WTC11 (cell line): ENCODE results near the gene PDZRN4. TPM values are rescaled to one million over a fixed set of nuclear protein-coding genes. Genes with fewer than 3 reads are reported as not detected.

Experiments
- ATAC-seq: fragments of 200-7000 bp; cut with Tn5 transposase; 2 replicates; pipeline ENCODE4 v1.10.0; 2021; ENCODE audit warnings: mild to moderate bottlenecking, moderate library complexity
- CTCF ChIA-PET: fragments of 300-600 bp; sonication (Branson Sonifier 250); formaldehyde crosslinking; loops from one replicate; lab custom pipeline; 2021; ENCODE audit warnings: antibody characterized with exemption; lab: Charles Lee
- POLR2A ChIA-PET: fragments of 350-600 bp; sonication (Branson Sonifier 250); formaldehyde crosslinking; loops from one replicate; lab custom pipeline; 2021; ENCODE audit warnings: antibody characterized with exemption; lab: Charles Lee
- DNase-seq: peaks from one replicate; pipeline ENCODE4 v3.0.0; 2021; ENCODE audit warnings: low spot score
- H3K27ac Mint-ChIP-seq: 2 replicates; pipeline ENCODE4 v1.8.0; 2021; ENCODE audit warnings: mixed read lengths
- H3K27me3 Mint-ChIP-seq: 2 replicates; pipeline ENCODE4 v1.8.0; 2021; ENCODE audit warnings: low read depth, mild to moderate bottlenecking, moderate library complexity, mixed read lengths
- H3K36me3 Mint-ChIP-seq: 2 replicates; pipeline ENCODE4 v1.8.0; 2021; ENCODE audit warnings: mixed read lengths
- H3K4me1 Mint-ChIP-seq: 2 replicates; pipeline ENCODE4 v1.8.0; 2022; ENCODE audit warnings: mixed read lengths
- H3K4me3 Mint-ChIP-seq: 2 replicates; pipeline ENCODE4 v1.8.0; 2021; ENCODE audit warnings: mild to moderate bottlenecking, moderate library complexity, mixed read lengths
- H3K9me3 Mint-ChIP-seq: 2 replicates; pipeline ENCODE4 v1.8.0; 2021; ENCODE audit warnings: mixed read lengths
- ARID4B ChIP-seq: sonication (generic); formaldehyde crosslinking; IDR thresholded peaks from 2 replicates; pipeline ENCODE4 v1.8.0; 2023; ENCODE audit warnings: missing genetic modification reagents, mild to moderate bottlenecking, borderline replicate concordance
- ATF1 ChIP-seq: sonication (generic); formaldehyde crosslinking; IDR thresholded peaks from 2 replicates; pipeline ENCODE4 v1.8.1; 2023; ENCODE audit warnings: mild to moderate bottlenecking, moderate library complexity, missing genetic modification reagents
- ATF6 ChIP-seq: sonication (generic); formaldehyde crosslinking; IDR thresholded peaks from 2 replicates; pipeline ENCODE4 v1.8.1; 2023; ENCODE audit warnings: mild to moderate bottlenecking, missing genetic modification reagents
- CBFB ChIP-seq: sonication (generic); formaldehyde crosslinking; IDR thresholded peaks from 2 replicates; pipeline ENCODE4 v1.8.1; 2022; ENCODE audit warnings: mild to moderate bottlenecking, low read depth, missing genetic modification reagents
- CREM ChIP-seq: sonication (generic); formaldehyde crosslinking; IDR thresholded peaks from 2 replicates; pipeline ENCODE4 v1.8.1; 2022; ENCODE audit warnings: mild to moderate bottlenecking, missing genetic modification reagents, moderate library complexity
- E2F5 ChIP-seq: sonication (generic); formaldehyde crosslinking; IDR thresholded peaks from 2 replicates; pipeline ENCODE4 v1.8.1; 2022; ENCODE audit warnings: mild to moderate bottlenecking, moderate library complexity, missing genetic modification reagents
- ELF4 ChIP-seq: sonication (generic); formaldehyde crosslinking; IDR thresholded peaks from 2 replicates; pipeline ENCODE4 v1.8.1; 2022; ENCODE audit warnings: low read depth, mild to moderate bottlenecking, moderate library complexity, missing genetic modification reagents
- ETV6 ChIP-seq: sonication (generic); formaldehyde crosslinking; IDR thresholded peaks from 2 replicates; pipeline ENCODE4 v1.8.1; 2022; ENCODE audit warnings: mild to moderate bottlenecking, missing genetic modification reagents
- GTF2I ChIP-seq: fragments of 250-450 bp; sonication (Bioruptor Pico); conservative IDR thresholded peaks from 2 replicates; pipeline ENCODE4 v1.4.0; 2021; ENCODE audit warnings: mild to moderate bottlenecking
- IRF1 ChIP-seq: sonication (generic); formaldehyde crosslinking; IDR thresholded peaks from 2 replicates; pipeline ENCODE4 v1.8.0; 2023; ENCODE audit warnings: missing genetic modification reagents
- MYBL2 ChIP-seq: sonication (generic); formaldehyde crosslinking; IDR thresholded peaks from 2 replicates; pipeline ENCODE4 v1.8.1; 2023; ENCODE audit warnings: mild to moderate bottlenecking, moderate library complexity, missing genetic modification reagents
- NFE2L1 ChIP-seq: sonication (generic); formaldehyde crosslinking; IDR thresholded peaks from 2 replicates; pipeline ENCODE4 v1.8.1; 2023; ENCODE audit warnings: missing genetic modification reagents
- NR1H2 ChIP-seq: sonication (generic); formaldehyde crosslinking; IDR thresholded peaks from 2 replicates; pipeline ENCODE4 v1.9.0; 2021; ENCODE audit warnings: mild to moderate bottlenecking, moderate library complexity, missing genetic modification reagents
- NR2C2 ChIP-seq: sonication (generic); formaldehyde crosslinking; IDR thresholded peaks from 2 replicates; pipeline ENCODE4 v1.8.0; 2022; ENCODE audit warnings: mild to moderate bottlenecking, missing genetic modification reagents
- SOX15 ChIP-seq: fragments of 250-450 bp; sonication (Bioruptor Pico); IDR thresholded peaks from 2 replicates; pipeline ENCODE4 v1.9.0; 2021; ENCODE audit warnings: mild to moderate bottlenecking
- ZNF317 ChIP-seq: sonication (generic); formaldehyde crosslinking; IDR thresholded peaks from 2 replicates; pipeline ENCODE4 v1.8.1; 2023; ENCODE audit warnings: low read depth, mild to moderate bottlenecking, moderate library complexity, missing genetic modification reagents, borderline replicate concordance
- ZNF396 ChIP-seq: fragments of 250-450 bp; sonication (Bioruptor Pico); IDR thresholded peaks from 2 replicates; pipeline ENCODE4 v1.8.0; 2021; ENCODE audit warnings: mild to moderate bottlenecking, moderate library complexity, borderline replicate concordance
- ZNF425 ChIP-seq: fragments of 250-450 bp; sonication (Bioruptor Pico); conservative IDR thresholded peaks from 2 replicates; pipeline ENCODE4 v1.9.0; 2021; ENCODE audit warnings: mild to moderate bottlenecking
- total RNA-seq: library from RNA; stranded (reverse); gene quantifications from 3 replicates; pipeline ENCODE4 v1.2.3, GENCODE V29; 2021
- TF ChIP-seq, protein P1 (sequence below): sonication (generic); formaldehyde crosslinking; IDR thresholded peaks from 2 replicates; pipeline ENCODE4 v1.8.1; 2023; ENCODE audit warnings: mild to moderate bottlenecking, missing genetic modification reagents, moderate library complexity
- TF ChIP-seq, protein P2 (sequence below): fragments of 250-450 bp; sonication (Bioruptor Pico); IDR thresholded peaks from 2 replicates; pipeline ENCODE4 v1.9.0; 2021; ENCODE audit warnings: moderate library complexity, mild to moderate bottlenecking, inconsistent platforms, borderline replicate concordance
- TF ChIP-seq, protein P3 (sequence below): sonication (generic); formaldehyde crosslinking; conservative IDR thresholded peaks from 2 replicates; pipeline ENCODE4 v1.8.1; 2022; ENCODE audit warnings: mild to moderate bottlenecking, missing genetic modification reagents

PDZRN4 gene
- total RNA-seq, 1 experiment from 2014 or later, result 0.09 TPM

DNA sequence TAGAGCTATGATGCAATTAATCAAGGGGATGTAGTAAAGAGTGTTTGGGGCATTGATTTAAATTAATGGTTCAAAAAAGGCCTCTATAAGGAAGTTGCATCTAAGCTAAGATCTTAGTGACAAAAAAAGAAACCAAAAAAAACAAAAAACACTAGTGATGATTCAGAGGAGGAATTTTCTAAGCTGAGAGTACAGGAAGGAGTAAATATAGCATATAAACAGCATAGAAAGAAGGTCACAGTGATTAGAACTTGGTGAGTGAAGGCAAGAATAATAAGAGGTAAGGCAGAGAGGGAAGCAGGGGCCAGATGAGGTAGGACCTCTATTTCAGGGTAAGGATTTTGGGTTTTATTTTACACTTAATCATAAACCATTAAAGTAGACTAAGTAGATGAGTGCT is 48.0 kb upstream of the PDZRN4 start:
- CTCF ChIA-PET, result interaction anchor here (1.3 kb wide), 1 partner anchor 170 kb away, joined by 4 read pairs; no protein-coding TSS in a partner anchor
- H3K36me3 Mint-ChIP-seq, result no peaks in the 10 kb centered on the region
- POLR2A ChIA-PET, result no interaction called here

DNA sequence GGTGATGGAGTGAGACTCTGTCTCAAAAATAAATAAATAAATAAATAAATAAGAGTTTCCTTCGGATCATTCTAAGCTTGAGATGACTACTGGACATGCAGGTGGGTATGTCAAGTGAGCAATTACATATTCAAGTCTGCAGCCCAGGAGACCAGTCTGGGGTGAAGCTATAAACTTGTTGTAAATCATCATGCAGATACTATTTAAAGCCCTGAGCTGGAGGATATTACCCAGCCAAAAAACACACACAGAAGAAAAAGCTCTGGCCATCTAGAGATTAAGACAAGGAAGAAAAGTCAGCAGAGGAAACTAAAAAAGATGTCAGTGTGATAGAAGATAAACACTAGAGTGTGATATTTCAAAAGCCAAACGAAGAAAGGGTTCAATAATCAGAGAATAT is 47.0 kb upstream of the PDZRN4 start:
- no peak overlapping the region for H3K4me3 Mint-ChIP-seq
- H3K27ac Mint-ChIP-seq, result no peak overlapping the region
- peaks cover 10% of the 10 kb centered on the region for H3K9me3 Mint-ChIP-seq
- CTCF ChIA-PET, result no interaction called here
- H3K4me1 Mint-ChIP-seq, result peaks cover 6% of the 10 kb centered on the region; the same call in 1 of the 2 replicates
- ATAC-seq (no peak), DNase-seq (no peak)
- no peaks in the 10 kb centered on the region for H3K27me3 Mint-ChIP-seq
- H3K36me3 Mint-ChIP-seq, result no peaks in the 10 kb centered on the region
- POLR2A ChIA-PET, result no interaction called here
- TF ChIP-seq CREM (CRISPR knock-in tag) (no peak), ETV6 (CRISPR knock-in tag) (no peak), NR2C2 (CRISPR knock-in tag) (no peak), NFE2L1 (CRISPR knock-in tag) (no peak), NR1H2 (CRISPR knock-in tag) (no peak), ARID4B (no peak), ATF6 (CRISPR knock-in tag) (no peak)
- TF ChIP-seq, all 79 proteins: peak for 0

More for the DNA sequence above, 48.0 kb upstream of the PDZRN4 start:
- H3K9me3 Mint-ChIP-seq, result peaks cover 10% of the 10 kb centered on the region
- no peaks in the 10 kb centered on the region for H3K27me3 Mint-ChIP-seq
- DNase-seq (no peak), ATAC-seq (no peak)
- H3K27ac Mint-ChIP-seq, result no peak overlapping the region
- H3K4me1 Mint-ChIP-seq, result peaks cover 6% of the 10 kb centered on the region; the same call in 1 of the 2 replicates
- no peak for TF ChIP-seq ZNF425 (CRISPR knock-in tag)
- TF ChIP-seq IRF1 (CRISPR knock-in tag), result no peak
- TF ChIP-seq ZNF317 (CRISPR knock-in tag), result no peak
- no peak overlapping the region for H3K4me3 Mint-ChIP-seq

DNA sequence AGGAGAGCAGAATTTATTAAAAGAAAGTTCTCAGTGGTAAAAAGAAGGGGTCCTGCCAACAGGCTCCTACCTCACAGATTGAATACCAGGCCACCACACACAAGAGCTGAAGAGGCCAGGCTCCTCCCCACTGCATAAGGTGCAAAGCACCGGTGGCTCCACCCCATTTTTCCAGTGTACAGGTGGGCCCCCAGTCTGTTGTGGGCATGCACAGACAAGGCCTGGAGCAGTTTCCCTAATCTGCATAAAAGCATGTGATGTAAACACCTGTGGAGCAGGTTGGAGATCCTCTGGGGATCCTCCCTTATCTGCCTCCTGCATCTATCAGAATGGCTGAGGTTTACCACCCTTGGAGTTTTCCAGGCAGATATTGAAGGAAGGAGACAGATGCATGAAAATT is 45.7 kb upstream of the PDZRN4 start:
- H3K4me1 Mint-ChIP-seq, result peaks cover 6% of the 10 kb centered on the region; the same call in 1 of the 2 replicates
- H3K36me3 Mint-ChIP-seq, result no peaks in the 10 kb centered on the region
- H3K27ac Mint-ChIP-seq, result no peak overlapping the region
- POLR2A ChIA-PET, result no interaction called here
- H3K27me3 Mint-ChIP-seq, result no peaks in the 10 kb centered on the region
- no peak for ATAC-seq
- no peak for DNase-seq
- H3K4me3 Mint-ChIP-seq, result no peak overlapping the region
- CTCF ChIA-PET, result no interaction called here
- H3K9me3 Mint-ChIP-seq, result peaks cover 15% of the 10 kb centered on the region
- TF ChIP-seq, protein P1, sequence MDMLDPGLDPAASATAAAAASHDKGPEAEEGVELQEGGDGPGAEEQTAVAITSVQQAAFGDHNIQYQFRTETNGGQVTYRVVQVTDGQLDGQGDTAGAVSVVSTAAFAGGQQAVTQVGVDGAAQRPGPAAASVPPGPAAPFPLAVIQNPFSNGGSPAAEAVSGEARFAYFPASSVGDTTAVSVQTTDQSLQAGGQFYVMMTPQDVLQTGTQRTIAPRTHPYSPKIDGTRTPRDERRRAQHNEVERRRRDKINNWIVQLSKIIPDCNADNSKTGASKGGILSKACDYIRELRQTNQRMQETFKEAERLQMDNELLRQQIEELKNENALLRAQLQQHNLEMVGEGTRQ (CRISPR knock-in tag), result no peak
- TF ChIP-seq SOX15 (CRISPR knock-in tag), result no peak
- TF ChIP-seq, protein P2, sequence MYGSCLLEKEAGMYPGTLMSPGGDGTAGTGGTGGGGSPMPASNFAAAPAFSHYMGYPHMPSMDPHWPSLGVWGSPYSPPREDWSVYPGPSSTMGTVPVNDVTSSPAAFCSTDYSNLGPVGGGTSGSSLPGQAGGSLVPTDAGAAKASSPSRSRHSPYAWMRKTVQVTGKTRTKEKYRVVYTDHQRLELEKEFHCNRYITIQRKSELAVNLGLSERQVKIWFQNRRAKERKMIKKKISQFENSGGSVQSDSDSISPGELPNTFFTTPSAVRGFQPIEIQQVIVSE (CRISPR knock-in tag), result no peak
- TF ChIP-seq, protein P3, sequence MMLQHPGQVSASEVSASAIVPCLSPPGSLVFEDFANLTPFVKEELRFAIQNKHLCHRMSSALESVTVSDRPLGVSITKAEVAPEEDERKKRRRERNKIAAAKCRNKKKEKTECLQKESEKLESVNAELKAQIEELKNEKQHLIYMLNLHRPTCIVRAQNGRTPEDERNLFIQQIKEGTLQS (CRISPR knock-in tag), result no peak
- no peak for TF ChIP-seq MYBL2 (CRISPR knock-in tag)
- no peak for TF ChIP-seq ATF1 (CRISPR knock-in tag)
- no peak for TF ChIP-seq CBFB
- no peak for TF ChIP-seq ELF4 (CRISPR knock-in tag)
- no peak for TF ChIP-seq GTF2I (CRISPR knock-in tag)
- no peak for TF ChIP-seq E2F5 (CRISPR knock-in tag)
- no peak for TF ChIP-seq ZNF396
